Activated naive CD8-positive, alpha-beta T cell (primary cell): ENCODE measurements around the gene PCP4L1.
"Not testable (repeated sequence)": the region's sequence is repeated elsewhere in the genome, so short reads cannot be mapped to it uniquely, and the experiment has no call there.

ENCODE experiments used
- H3K27ac Mint-ChIP-seq: one replicate; pipeline ENCODE4 v1.8.0; 2021; ENCODE audit warnings: mixed read lengths
- H3K27me3 Mint-ChIP-seq: one replicate; pipeline ENCODE4 v1.8.0; 2021; ENCODE audit warnings: mixed read lengths
- H3K36me3 Mint-ChIP-seq: one replicate; pipeline ENCODE4 v1.8.0; 2021; ENCODE audit warnings: mixed read lengths
- H3K4me1 Mint-ChIP-seq: one replicate; pipeline ENCODE4 v1.8.0; 2021; ENCODE audit warnings: low read depth, mixed read lengths
- H3K4me3 Mint-ChIP-seq: one replicate; pipeline ENCODE4 v1.8.0; 2021; ENCODE audit warnings: mild to moderate bottlenecking, mixed read lengths
- H3K9me3 Mint-ChIP-seq: one replicate; pipeline ENCODE4 v1.8.0; 2021; ENCODE audit warnings: low read depth, mixed read lengths

PCP4L1 gene

GRCh38 chr1:161258439-161259344, at the start of gene PCP4L1:
Gene PCP4L1, plus strand, starts transcription at chr1:161258745. Its CDS starts 230 bp downstream, at chr1:161258975.
- peaks cover 15% of the 10 kb centered on the region for H3K36me3 Mint-ChIP-seq
- H3K4me1 Mint-ChIP-seq: peaks cover 24% of the 10 kb centered on the region
- H3K27ac Mint-ChIP-seq: no peak within 1 kb of the TSS
- H3K27me3 Mint-ChIP-seq: peaks cover 48% of the 10 kb centered on the region
- peak within 1 kb of the TSS; percentile 78 for H3K4me3 Mint-ChIP-seq
- peaks cover 3% of the 10 kb centered on the region for H3K9me3 Mint-ChIP-seq

GRCh38 chr1:161209790-161210409, 48.6 kb upstream of the PCP4L1 start:
- Mint-ChIP-seq H3K36me3 (peaks cover 17% of the 10 kb centered on the region), H3K4me1 (peaks cover 36% of the 10 kb centered on the region), H3K9me3 (no peaks in the 10 kb centered on the region), H3K27ac (peak overlapping the region; percentile 79), H3K27me3 (no peaks in the 10 kb centered on the region), H3K4me3 (no peak overlapping the region)

- Mint-ChIP-seq H3K36me3 (peaks cover 12% of the 10 kb centered on the region), H3K27ac (peak overlapping the region; percentile 47), H3K9me3 (no peaks in the 10 kb centered on the region), H3K4me3 (no peak overlapping the region), H3K4me1 (peaks cover 50% of the 10 kb centered on the region), H3K27me3 (no peaks in the 10 kb centered on the region)
Measured at GRCh38 chr1:161214369-161214768, 44.2 kb upstream of the PCP4L1 start.

- peak within 1 kb of the TSS; percentile 22 for H3K4me3 Mint-ChIP-seq
- H3K36me3 Mint-ChIP-seq: peaks cover 9% of the 10 kb centered on the region
- H3K27ac Mint-ChIP-seq: peak within 1 kb of the TSS; percentile 55
- peaks cover 50% of the 10 kb centered on the region for H3K4me1 Mint-ChIP-seq
- H3K27me3 Mint-ChIP-seq: no peaks in the 10 kb centered on the region
- H3K9me3 Mint-ChIP-seq: no peaks in the 10 kb centered on the region
Measured at GRCh38 chr1:161215076-161215475, 43.5 kb upstream of the PCP4L1 start, which contains the start of gene FCER1G. Gene FCER1G, plus strand, starts transcription at chr1:161215295. Its CDS starts 27 bp downstream, at chr1:161215322.

- Mint-ChIP-seq H3K36me3 (peaks cover 8% of the 10 kb centered on the region), H3K9me3 (no peaks in the 10 kb centered on the region), H3K27me3 (no peaks in the 10 kb centered on the region), H3K4me3 (peak overlapping the region; percentile 28), H3K27ac (peak overlapping the region; percentile 90), H3K4me1 (peaks cover 59% of the 10 kb centered on the region)
Measured at GRCh38 chr1:161216945-161217712, 41.4 kb upstream of the PCP4L1 start.

- Mint-ChIP-seq H3K9me3 (no peaks in the 10 kb centered on the region), H3K36me3 (peaks cover 8% of the 10 kb centered on the region), H3K27me3 (no peaks in the 10 kb centered on the region), H3K4me3 (no peak overlapping the region), H3K27ac (peak overlapping the region; percentile 90), H3K4me1 (peaks cover 62% of the 10 kb centered on the region)
Measured at GRCh38 chr1:161217831-161218230, 40.7 kb upstream of the PCP4L1 start.

GRCh38 chr1:161218301-161219077, 40.1 kb upstream of the PCP4L1 start:
- Mint-ChIP-seq H3K36me3 (peaks cover 5% of the 10 kb centered on the region), H3K27ac (peak overlapping the region; percentile 90), H3K4me3 (peak overlapping the region; percentile 48), H3K4me1 (peaks cover 63% of the 10 kb centered on the region), H3K27me3 (no peaks in the 10 kb centered on the region), H3K9me3 (no peaks in the 10 kb centered on the region)

GRCh38 chr1:161219078-161219892, 39.3 kb upstream of the PCP4L1 start:
- H3K36me3 Mint-ChIP-seq: peaks cover 2% of the 10 kb centered on the region
- H3K4me3 Mint-ChIP-seq: peak overlapping the region; percentile 13
- H3K27ac Mint-ChIP-seq: peak overlapping the region; percentile 90
- no peaks in the 10 kb centered on the region for H3K27me3 Mint-ChIP-seq
- H3K4me1 Mint-ChIP-seq: peaks cover 67% of the 10 kb centered on the region
- no peaks in the 10 kb centered on the region for H3K9me3 Mint-ChIP-seq

- H3K27ac Mint-ChIP-seq: peak overlapping the region; percentile 85
- peak overlapping the region; percentile 4 for H3K4me3 Mint-ChIP-seq
- H3K4me1 Mint-ChIP-seq: peaks cover 65% of the 10 kb centered on the region
- H3K36me3 Mint-ChIP-seq: no peaks in the 10 kb centered on the region
- H3K27me3 Mint-ChIP-seq: no peaks in the 10 kb centered on the region
- H3K9me3 Mint-ChIP-seq: no peaks in the 10 kb centered on the region
Measured at GRCh38 chr1:161220002-161220401, 38.5 kb upstream of the PCP4L1 start.

GRCh38 chr1:161222175-161223019, 36.1 kb upstream of the PCP4L1 start:
- no peaks in the 10 kb centered on the region for H3K27me3 Mint-ChIP-seq
- peaks cover 68% of the 10 kb centered on the region for H3K4me1 Mint-ChIP-seq
- no peak overlapping the region for H3K4me3 Mint-ChIP-seq
- peak overlapping the region; percentile 78 for H3K27ac Mint-ChIP-seq
- no peaks in the 10 kb centered on the region for H3K36me3 Mint-ChIP-seq
- H3K9me3 Mint-ChIP-seq: no peaks in the 10 kb centered on the region

- Mint-ChIP-seq H3K27ac (peak overlapping the region; percentile 22), H3K27me3 (no peaks in the 10 kb centered on the region), H3K4me3 (no peak overlapping the region), H3K4me1 (peaks cover 58% of the 10 kb centered on the region), H3K36me3 (peaks cover 3% of the 10 kb centered on the region), H3K9me3 (no peaks in the 10 kb centered on the region)
Measured at GRCh38 chr1:161223805-161224694, 34.5 kb upstream of the PCP4L1 start.

GRCh38 chr1:161224695-161225087, 33.9 kb upstream of the PCP4L1 start:
- H3K9me3 Mint-ChIP-seq, H3K4me3 Mint-ChIP-seq, H3K27me3 Mint-ChIP-seq, H3K36me3 Mint-ChIP-seq: not testable (repeated sequence)
- peak overlapping the region; percentile 22 for H3K27ac Mint-ChIP-seq
- peaks cover 51% of the 10 kb centered on the region for H3K4me1 Mint-ChIP-seq
